Thymus (tissue), 11 donors: ENCODE measurements around the gene SP1. TPM values are rescaled to one million over a fixed set of nuclear protein-coding genes. Genes with fewer than 3 reads are reported as not detected.

Source experiments
- DNase-seq, 9 donors: peaks; one replicate each; pipeline ENCODE4 v3.0.0-alpha.2; 2013; ENCODE audit warnings: low spot score in 9 of 9, low read depth in 6 of 9, missing footprints in 1 of 9
- H3K27ac ChIP-seq, 2 donors: one replicate each; pipeline ENCODE4 v1.5.1; 2013; ENCODE audit warnings: control low read depth in 1 of 2, low read depth in 1 of 2, low read length in 1 of 2, mild to moderate bottlenecking in 1 of 2, moderate library complexity in 1 of 2
- H3K27me3 ChIP-seq, 2 donors: one replicate each; pipeline ENCODE4 v1.5.1; 2013; ENCODE audit warnings: low read length in 1 of 2; ENCODE audit not compliant: control insufficient read depth in 2 of 2, insufficient read depth in 1 of 2
- H3K36me3 ChIP-seq, 2 donors: one replicate each; pipeline ENCODE4 v1.5.1; 2013; ENCODE audit warnings: low read length in 1 of 2, mild to moderate bottlenecking in 1 of 2, moderate library complexity in 1 of 2; ENCODE audit not compliant: control insufficient read depth in 2 of 2, insufficient read depth in 2 of 2
- H3K4me1 ChIP-seq, 2 donors: one replicate each; pipeline ENCODE4 v1.5.1; 2013; ENCODE audit warnings: low read length in 2 of 2; ENCODE audit not compliant: control insufficient read depth in 2 of 2, insufficient read depth in 2 of 2
- H3K4me3 ChIP-seq, 2 donors: one replicate each; pipeline ENCODE4 v1.5.1; 2013; ENCODE audit warnings: low read length in 2 of 2, control low read depth in 1 of 2, mild to moderate bottlenecking in 1 of 2
- H3K9me3 ChIP-seq, 2 donors: one replicate each; pipeline ENCODE4 v1.5.1; 2013; ENCODE audit warnings: low read length in 1 of 2, mild to moderate bottlenecking in 1 of 2; ENCODE audit not compliant: control insufficient read depth in 2 of 2, insufficient read depth in 1 of 2
- WGBS: extraction: QIAGEN DNeasy Blood & Tissue Kit; methylation state at CpG from one replicate; pipeline ENCODE4 v1.1.7; 2013; 5-methylcytosine and 5-hydroxymethylcytosine counted together
- polyA plus RNA-seq: library from polyadenylated mRNA; stranded (reverse); fragments of 200-250 nt; gene quantifications from one replicate; pipeline ENCODE4 v1.2.3, GENCODE V29; 2013
- total RNA-seq: library from RNA; stranded (reverse); fragments of 120-200 nt; gene quantifications from one replicate; pipeline ENCODE4 v1.2.4, GENCODE V29; 2013
- donor health status: healthy.

The SP1 gene
- total and polyA plus RNA-seq, 2 donors = 17.6 to 37.4 TPM

DNA sequence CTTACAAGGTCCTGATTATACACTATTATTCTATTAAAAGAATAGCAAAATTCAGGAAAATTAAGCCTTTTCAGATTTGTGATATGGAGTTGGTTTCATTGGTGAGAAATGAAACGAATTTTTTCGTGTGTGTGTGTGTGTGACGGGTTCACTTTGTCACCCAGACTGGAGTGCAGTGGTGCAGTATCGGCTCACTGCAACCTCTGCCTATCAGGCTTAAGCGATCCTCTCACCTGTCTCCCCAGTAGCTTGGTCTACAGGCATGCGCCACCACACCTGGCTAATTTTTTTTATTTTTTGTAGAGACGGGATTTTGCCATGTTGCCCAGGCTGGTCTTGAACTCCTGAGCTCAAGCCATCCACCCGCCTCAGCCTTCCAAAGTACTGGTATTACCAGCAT, 81.6 kb downstream of the SP1 start:
- Histone ChIP-seq H3K36me3 (peaks cover 89 to 99% of the 10 kb centered on the region in 2 donors), H3K9me3 (no peaks in the 10 kb centered on the region), H3K4me1 (peaks cover 0 to 2% of the 10 kb centered on the region in 2 donors), H3K27me3 (no peaks in the 10 kb centered on the region), H3K27ac (no peak overlapping the region), H3K4me3 (no peak overlapping the region)
- DNase-seq = no peak
- 97% methylated on average over 8 of the region's 8 CpGs for WGBS

DNA sequence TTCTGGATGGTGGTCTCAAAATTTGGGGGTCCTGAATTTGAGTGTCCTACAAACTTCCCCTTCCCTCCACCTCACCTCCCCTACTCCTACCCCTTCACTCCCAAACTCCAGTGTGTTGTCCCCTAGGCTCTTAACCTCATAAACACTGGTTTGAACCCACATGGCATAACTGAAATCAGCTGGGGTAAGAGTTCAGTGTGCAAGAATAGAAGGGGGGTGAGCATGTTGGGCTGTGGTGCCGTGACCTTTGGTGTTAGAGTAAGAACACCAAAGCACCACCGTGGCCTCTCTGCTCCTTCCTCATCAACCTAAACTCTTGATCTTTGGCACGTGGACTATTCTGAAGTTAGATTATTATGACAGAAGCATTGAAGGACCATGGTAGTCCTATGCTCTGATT, 83.0 kb downstream of the SP1 start:
- H3K27ac ChIP-seq = no peak overlapping the region
- 92% methylated on average over 3 of the region's 3 CpGs for WGBS
- H3K4me3 ChIP-seq = no peak overlapping the region
- peaks cover 0 to 2% of the 10 kb centered on the region in 2 donors for H3K4me1 ChIP-seq
- H3K27me3 ChIP-seq = no peaks in the 10 kb centered on the region
- no peak for DNase-seq
- peaks cover 89 to 99% of the 10 kb centered on the region in 2 donors for H3K36me3 ChIP-seq
- H3K9me3 ChIP-seq = no peaks in the 10 kb centered on the region

GRCh38 chr12:53463802-53464560, 84.0 kb downstream of the SP1 start:
- H3K9me3 ChIP-seq = no peaks in the 10 kb centered on the region
- H3K27ac ChIP-seq = no peak overlapping the region
- no peak for DNase-seq
- H3K4me3 ChIP-seq = no peak overlapping the region
- 91% methylated on average over 5 of the region's 5 CpGs for WGBS
- H3K27me3 ChIP-seq = no peaks in the 10 kb centered on the region
- peaks cover 0 to 2% of the 10 kb centered on the region in 2 donors for H3K4me1 ChIP-seq
- H3K36me3 ChIP-seq = peaks cover 89 to 99% of the 10 kb centered on the region in 2 donors

DNA sequence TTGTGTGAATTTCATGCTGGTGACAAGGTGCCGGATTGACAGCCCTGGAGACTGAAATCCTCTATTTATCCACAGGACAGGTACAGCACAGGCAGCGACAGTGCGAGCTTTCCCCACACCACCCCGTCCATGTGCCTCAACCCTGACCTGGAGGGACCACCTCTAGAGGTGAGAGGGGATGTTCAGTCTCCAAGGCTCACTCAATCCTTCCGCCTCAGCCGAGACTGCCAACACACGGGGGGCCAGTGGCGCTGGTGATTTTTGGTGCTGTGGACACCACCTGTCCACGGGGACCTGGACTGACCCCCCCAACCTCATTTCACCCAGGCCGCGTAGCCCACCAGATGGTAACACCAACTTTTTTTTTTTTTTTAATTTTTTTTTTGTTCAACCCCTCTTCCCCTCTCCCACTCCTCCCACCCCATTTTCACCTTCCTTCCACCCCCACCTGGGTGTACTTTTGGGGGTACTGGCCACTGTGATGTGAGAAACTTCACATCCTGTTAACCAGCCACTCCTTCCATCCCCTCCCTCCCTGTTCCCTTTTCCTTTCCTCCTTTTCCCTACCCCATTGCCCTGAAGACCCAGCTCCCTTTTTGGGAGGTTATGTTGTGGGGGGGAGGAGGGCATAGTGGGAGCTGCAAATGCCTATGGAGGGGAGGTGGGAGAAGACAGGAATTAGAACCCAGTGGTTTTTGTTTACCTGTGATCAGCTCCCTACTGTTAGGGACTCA, 84.9 kb downstream of the SP1 start:
- 98% methylated on average over 11 of the region's 11 CpGs for WGBS
- Histone ChIP-seq H3K4me1 (peaks cover 0 to 2% of the 10 kb centered on the region in 2 donors), H3K4me3 (no peak overlapping the region), H3K9me3 (no peaks in the 10 kb centered on the region), H3K36me3 (peaks cover 92 to 99% of the 10 kb centered on the region in 2 donors), H3K27me3 (no peaks in the 10 kb centered on the region), H3K27ac (no peak overlapping the region)
- no peak for DNase-seq

GRCh38 chr12:53465679-53466078, 85.7 kb downstream of the SP1 start:
- Histone ChIP-seq H3K4me3 (no peak overlapping the region), H3K9me3 (no peaks in the 10 kb centered on the region), H3K36me3 (peaks cover 93 to 99% of the 10 kb centered on the region in 2 donors), H3K4me1 (peaks cover 0 to 2% of the 10 kb centered on the region in 2 donors), H3K27ac (no peak overlapping the region), H3K27me3 (no peaks in the 10 kb centered on the region)
- 93% methylated on average over 2 of the region's 2 CpGs for WGBS
- no peak for DNase-seq

Other genes with a start within 250 kb of the SP1 start
- 22.6 TPM for gene ZNF740, start 199.5 kb upstream of the SP1 start, total RNA-seq
- gene ZNF740, start 199.5 kb upstream of the SP1 start, polyA plus RNA-seq = 10.3 TPM
- gene CSAD, start 199.3 kb upstream of the SP1 start, total RNA-seq = 7.6 TPM
- 61.7 TPM for gene CSAD, start 199.3 kb upstream of the SP1 start, polyA plus RNA-seq
- gene ITGB7, start 172.9 kb upstream of the SP1 start, total RNA-seq = 18.9 TPM
- 9.5 TPM for gene ITGB7, start 172.9 kb upstream of the SP1 start, polyA plus RNA-seq
- 4.6 TPM for gene RARG, start 148.0 kb upstream of the SP1 start, total RNA-seq
- 8.5 TPM for gene RARG, start 148.0 kb upstream of the SP1 start, polyA plus RNA-seq
- gene ESPL1, start 111.9 kb upstream of the SP1 start, total RNA-seq = 8.9 TPM
- gene ESPL1, start 111.9 kb upstream of the SP1 start, polyA plus RNA-seq = 1.7 TPM
- gene PFDN5, start 84.6 kb upstream of the SP1 start, total RNA-seq = 816 TPM
- 1,604 TPM for gene PFDN5, start 84.6 kb upstream of the SP1 start, polyA plus RNA-seq
- gene MYG1, start 80.5 kb upstream of the SP1 start, total RNA-seq = 53.0 TPM
- 57.9 TPM for gene MYG1, start 80.5 kb upstream of the SP1 start, polyA plus RNA-seq
- 52.7 TPM for gene AAAS, start 58.6 kb upstream of the SP1 start, total RNA-seq
- 53.3 TPM for gene AAAS, start 58.6 kb upstream of the SP1 start, polyA plus RNA-seq
- not detected for gene SP7, start 43.8 kb upstream of the SP1 start, total RNA-seq
- gene SP7, start 43.8 kb upstream of the SP1 start, polyA plus RNA-seq = 0.02 TPM
- gene AMHR2, start 43.7 kb downstream of the SP1 start, total RNA-seq = 0.05 TPM
- 0.14 TPM for gene AMHR2, start 43.7 kb downstream of the SP1 start, polyA plus RNA-seq
- 65.8 TPM for gene PRR13, start 61.6 kb downstream of the SP1 start, total RNA-seq
- gene PRR13, start 61.6 kb downstream of the SP1 start, polyA plus RNA-seq = 222 TPM
- 263 TPM for gene PCBP2, start 71.9 kb downstream of the SP1 start, total RNA-seq
- gene PCBP2, start 71.9 kb downstream of the SP1 start, polyA plus RNA-seq = 606 TPM
- 8.3 TPM for gene MAP3K12, start 119.3 kb downstream of the SP1 start, total RNA-seq
- gene MAP3K12, start 119.3 kb downstream of the SP1 start, polyA plus RNA-seq = 16.3 TPM
- gene TARBP2, start 121.1 kb downstream of the SP1 start, total RNA-seq = 38.8 TPM
- gene TARBP2, start 121.1 kb downstream of the SP1 start, polyA plus RNA-seq = 41.2 TPM
- gene NPFF, start 127.3 kb downstream of the SP1 start, total RNA-seq = 0.38 TPM
- 3.7 TPM for gene NPFF, start 127.3 kb downstream of the SP1 start, polyA plus RNA-seq
- gene ATF7, start 246.2 kb downstream of the SP1 start, total RNA-seq = 6.0 TPM
- gene ATF7, start 246.2 kb downstream of the SP1 start, polyA plus RNA-seq = 15.8 TPM